ENCODE measurements around the gene ACACA. TPM values are rescaled to one million over a fixed set of nuclear protein-coding genes. Genes with fewer than 3 reads are reported as not detected.
A peak's percentile ranks its signal among the peaks of the same experiment; 100 is the strongest.

Gene ACACA
- total and polyA plus RNA-seq, 9 of the 15 experiments (the other 6 are each of a cell fraction or from before 2014, with no cell fraction given), result 35.9 to 135 (median 88.4) TPM

DNA sequence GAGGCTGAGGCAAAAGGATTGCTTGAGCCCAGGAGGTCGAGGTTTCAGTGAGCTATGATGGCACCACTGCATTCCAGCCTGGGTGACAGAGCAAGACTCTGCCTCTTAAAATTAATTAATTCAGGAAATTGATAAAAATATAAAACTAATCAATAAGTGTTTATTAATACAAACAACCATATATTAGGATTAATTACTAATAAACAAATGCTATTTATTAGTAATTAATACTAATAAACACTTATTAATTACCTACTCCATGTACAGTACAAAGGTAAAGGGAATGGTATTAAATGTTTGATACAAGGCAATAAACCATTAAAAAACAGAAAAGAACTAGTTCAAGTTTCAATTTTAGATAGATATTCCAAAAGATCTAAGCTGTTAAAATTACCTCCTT lies 150.0 kb downstream of the ACACA start (continued):
- no peak for TF ChIP-seq ZNF655 (CRISPR knock-in tag; IDR thresholded peaks at IDR 0.05)
- TF ChIP-seq FOXJ2 (tag; IDR thresholded peaks at IDR 0.05), result no peak
- TF ChIP-seq HDAC6 (IDR thresholded peaks at IDR 0.05; ENCODE audit: low read depth, low read length), result no peak
- TF ChIP-seq GATAD2B (IDR thresholded peaks at IDR 0.05; ENCODE audit: borderline replicate concordance), result 0 out of 2 replicates have a peak, but pooled peaks have one; percentile 28
- TF ChIP-seq KAT7 (CRISPR knock-in tag; IDR thresholded peaks at IDR 0.05; ENCODE audit: borderline replicate concordance), result no peak
- TF ChIP-seq ZNF232 (CRISPR knock-in tag; IDR thresholded peaks at IDR 0.05), result peak; percentile 78; the same call in 1 of the 2 replicates
- TF ChIP-seq SUPT5H (IDR thresholded peaks at IDR 0.05), result no peak
- no peak for TF ChIP-seq ERF (CRISPR knock-in tag; IDR thresholded peaks at IDR 0.05)
- TF ChIP-seq DMBX1 (CRISPR knock-in tag; IDR thresholded peaks at IDR 0.05; ENCODE audit: borderline replicate concordance), result no peak
- no peak for TF ChIP-seq ZNF436 (CRISPR knock-in tag; IDR thresholded peaks at IDR 0.05)
- no peak for TF ChIP-seq HNRNPLL (IDR thresholded peaks at IDR 0.05; ENCODE audit: low read depth, low read length, poor library complexity, severe bottlenecking)
- TF ChIP-seq NELFE (IDR thresholded peaks at IDR 0.05; ENCODE audit: insufficient read depth, insufficient read length), result no peak
- no peak for TF ChIP-seq ZNF133 (CRISPR knock-in tag; IDR thresholded peaks at IDR 0.05)
- no peak for TF ChIP-seq GMEB1 (CRISPR knock-in tag; IDR thresholded peaks at IDR 0.05)

Data from K562 (cell line).